ENCODE measurements around the gene JAG1. TPM values are rescaled to one million over a fixed set of nuclear protein-coding genes. Genes with fewer than 3 reads are reported as not detected.

The JAG1 gene
- polyA plus RNA-seq, 4 donors: 141 to 243 (median 176) TPM

- DNase-seq (ENCODE audit: low read depth in 4 of 4, low spot score in 2 of 4): no peak
Measured at GRCh38 chr20:10654630-10655029, 19.2 kb downstream of the JAG1 start.

DNA sequence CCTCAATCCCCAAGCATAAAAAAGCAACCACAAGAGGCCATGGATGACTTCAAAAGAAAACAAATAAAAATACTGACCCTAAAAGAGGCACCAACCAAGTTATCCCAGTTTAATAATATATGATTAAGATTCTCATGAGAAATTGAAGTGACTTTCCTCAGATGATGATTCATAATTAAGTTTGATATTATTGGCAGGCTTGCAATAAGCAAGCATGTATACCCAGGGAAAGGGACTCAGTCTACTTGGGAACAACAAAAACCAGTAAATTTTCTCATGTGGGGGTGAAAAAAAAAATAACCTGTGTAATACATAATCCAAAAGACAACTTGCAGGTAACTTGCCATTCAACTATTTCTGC, 19.6 kb downstream of the JAG1 start:
- no peak for DNase-seq (ENCODE audit: low read depth in 4 of 4, low spot score in 2 of 4)

DNA sequence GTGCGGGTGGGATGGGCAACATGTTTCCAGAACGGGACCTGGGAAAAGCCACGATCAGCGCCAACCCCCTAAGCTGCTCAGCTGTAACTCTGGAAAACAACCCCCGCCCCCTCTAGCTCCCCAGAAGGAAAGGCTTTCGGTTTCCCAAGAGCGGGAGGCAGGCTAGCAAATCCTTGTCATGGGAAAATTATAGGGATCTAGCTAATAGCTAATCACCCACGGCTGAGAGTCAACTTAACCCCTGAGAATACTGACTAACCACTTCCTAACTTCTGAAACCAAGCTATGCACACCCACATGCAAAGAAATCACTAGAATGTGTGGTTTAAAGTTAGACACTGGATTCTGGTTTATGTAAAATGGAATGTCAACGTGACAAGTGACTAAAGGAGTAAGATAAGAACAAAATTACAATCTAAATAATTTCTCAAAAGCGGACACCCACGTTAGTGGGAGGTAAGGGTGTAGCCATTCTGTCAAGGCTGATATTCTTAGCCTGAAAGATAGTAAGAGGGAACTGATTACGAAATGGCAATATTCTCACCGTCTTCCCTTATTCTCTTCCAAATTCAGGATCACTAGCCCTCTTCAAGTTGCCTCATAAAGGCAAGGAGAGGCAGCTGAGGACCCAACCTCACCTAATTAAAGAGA, 20.1 kb downstream of the JAG1 start:
- DNase-seq (ENCODE audit: low read depth in 4 of 4, low spot score in 2 of 4): no peak

- no peak for DNase-seq (ENCODE audit: low read depth in 4 of 4, low spot score in 2 of 4)
Measured at GRCh38 chr20:10652660-10653261, 21.0 kb downstream of the JAG1 start.

GRCh38 chr20:10652185-10652584, 21.6 kb downstream of the JAG1 start:
- no peak for DNase-seq (ENCODE audit: low read depth in 4 of 4, low spot score in 2 of 4)

DNA sequence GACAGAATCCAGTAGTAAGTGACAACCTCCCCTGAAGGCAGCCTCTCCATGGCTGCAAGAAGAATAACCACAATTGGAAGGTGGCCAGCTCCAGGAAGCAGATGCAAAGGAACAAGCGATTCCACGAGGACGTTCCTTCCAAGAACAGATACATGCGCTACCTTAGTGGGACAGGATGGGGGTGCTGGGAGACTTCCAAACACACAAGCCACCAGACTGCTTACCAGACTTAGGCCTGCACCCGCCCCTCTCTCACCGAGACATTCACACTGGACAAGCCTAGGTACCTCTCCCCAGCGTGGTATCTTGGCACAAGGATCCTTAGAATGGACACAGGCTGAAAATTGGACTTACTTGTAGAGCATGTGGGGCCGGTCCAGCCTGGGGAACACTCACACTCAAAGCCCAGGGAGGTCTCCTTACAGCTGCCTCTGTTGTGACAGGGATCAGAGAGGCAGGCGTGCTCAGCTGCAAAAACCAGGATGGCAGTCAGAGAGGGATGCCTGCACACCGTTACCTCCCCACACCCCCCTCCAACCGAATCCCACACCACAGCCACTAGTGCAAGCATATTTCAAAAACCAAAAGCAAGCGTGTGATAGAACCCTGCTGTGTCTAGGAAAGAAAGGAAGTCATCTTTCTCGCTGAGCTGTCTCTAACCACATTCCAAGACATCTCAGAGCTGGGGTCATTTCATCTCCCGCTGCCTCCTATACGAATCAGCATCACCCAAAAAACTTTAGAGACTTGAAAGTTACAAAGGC, 22.4 kb downstream of the JAG1 start:
- no peak for DNase-seq (ENCODE audit: low read depth in 4 of 4, low spot score in 2 of 4)

- DNase-seq (ENCODE audit: low read depth in 4 of 4, low spot score in 2 of 4): no peak
Measured at GRCh38 chr20:10649797-10650160, 24.0 kb downstream of the JAG1 start.

GRCh38 chr20:10649080-10649796, 24.6 kb downstream of the JAG1 start:
- DNase-seq (ENCODE audit: low read depth in 4 of 4, low spot score in 2 of 4): no peak

DNA sequence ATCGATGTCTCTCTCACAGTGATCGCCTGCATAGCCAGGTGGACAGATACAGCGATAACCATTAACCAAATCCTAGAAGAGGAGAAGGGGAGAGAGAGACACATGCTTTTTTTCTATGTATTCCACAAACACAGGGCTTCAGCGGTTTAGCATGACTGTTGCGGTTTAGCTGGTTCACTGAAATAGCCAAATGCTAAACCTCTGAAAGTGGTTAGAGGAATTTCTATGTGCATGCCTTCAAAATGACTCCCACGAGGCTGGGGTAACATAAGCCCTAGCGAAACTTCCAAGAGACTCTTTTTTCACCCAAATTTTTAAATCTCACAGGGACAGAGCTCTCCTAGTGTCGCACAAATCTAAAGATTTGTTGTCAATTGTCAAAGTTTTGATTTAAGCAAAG, 25.1 kb downstream of the JAG1 start:
- no peak for DNase-seq (ENCODE audit: low read depth in 4 of 4, low spot score in 2 of 4)

DNA sequence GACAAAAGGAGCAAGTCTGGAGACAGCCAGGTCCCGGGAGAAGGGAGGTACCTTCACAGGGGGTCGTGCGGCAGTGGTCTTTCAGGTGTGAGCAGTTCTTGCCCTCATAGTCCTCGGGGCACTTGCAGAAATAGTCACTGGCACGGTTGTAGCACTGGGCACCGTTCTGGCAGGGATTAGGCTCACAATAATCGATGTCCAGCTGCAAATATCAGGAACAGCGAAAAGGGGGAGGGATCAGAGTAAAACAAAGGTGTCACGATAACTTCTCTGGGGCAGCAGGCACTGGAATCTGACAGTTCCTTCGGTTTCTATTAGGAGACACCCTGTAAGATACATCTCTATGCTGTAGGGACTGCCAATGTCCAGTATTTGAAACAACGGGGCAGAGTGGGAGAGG, 25.9 kb downstream of the JAG1 start:
- no peak for DNase-seq (ENCODE audit: low read depth in 4 of 4, low spot score in 2 of 4)

DNA sequence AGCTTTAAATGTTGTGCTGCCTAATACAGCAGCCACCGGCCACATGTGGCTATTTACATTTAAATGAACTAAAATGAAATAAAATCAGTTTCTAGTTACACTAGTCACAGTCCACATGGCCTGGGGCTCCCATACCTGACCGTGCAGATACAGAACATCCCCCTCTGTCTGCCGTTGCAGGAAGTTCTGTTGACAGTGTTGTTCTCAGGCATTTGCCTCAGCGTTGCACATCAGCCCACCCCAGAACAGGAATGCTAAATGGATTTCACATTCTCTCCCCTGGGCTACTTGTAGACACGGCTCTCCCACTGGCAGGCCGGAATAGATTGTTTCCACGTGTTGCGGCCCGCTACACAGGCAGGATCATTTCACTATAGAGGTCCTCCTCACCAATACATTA, 26.3 kb downstream of the JAG1 start:
- DNase-seq (ENCODE audit: low read depth in 4 of 4, low spot score in 2 of 4): no peak

GRCh38 chr20:10646886-10647420, 26.8 kb downstream of the JAG1 start:
- DNase-seq (ENCODE audit: low read depth in 4 of 4, low spot score in 2 of 4): no peak

DNA sequence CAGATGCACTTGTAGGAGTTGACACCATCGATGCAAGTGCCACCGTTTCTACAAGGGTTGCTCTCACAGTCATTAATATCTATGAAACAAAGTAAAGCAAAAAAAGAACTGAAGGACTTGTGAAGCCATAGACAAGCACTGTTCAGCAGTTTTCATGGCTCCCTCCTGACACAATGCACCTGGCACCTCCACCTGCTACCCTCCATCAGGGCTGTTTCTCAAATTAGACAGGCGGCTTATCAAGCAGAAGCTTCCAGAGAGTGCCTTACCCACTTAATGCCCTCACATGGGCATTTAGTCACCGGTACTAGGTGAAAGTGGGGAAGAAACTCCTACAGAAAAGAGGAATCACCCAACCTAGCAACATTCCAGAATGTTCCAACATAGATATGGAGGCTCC, 27.8 kb downstream of the JAG1 start:
- no peak for DNase-seq (ENCODE audit: low read depth in 4 of 4, low spot score in 2 of 4)

DNA sequence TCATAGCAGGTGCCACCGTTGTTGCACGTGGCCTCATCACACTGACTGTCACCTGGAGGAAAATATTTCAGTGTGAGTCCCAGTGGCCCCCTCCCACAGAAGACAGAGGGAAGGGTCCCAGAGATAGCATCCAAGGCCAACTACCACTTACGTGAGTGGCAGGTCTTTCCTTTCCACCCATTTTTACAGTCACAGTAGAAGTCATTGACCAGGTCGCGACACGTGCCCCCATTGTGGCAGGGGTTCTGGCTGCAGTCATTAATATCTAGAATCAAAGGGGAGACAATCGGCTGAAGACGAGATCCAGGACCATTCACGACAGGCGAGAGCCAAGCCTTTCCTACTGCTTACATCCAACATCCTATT, 28.6 kb downstream of the JAG1 start:
- no peak for DNase-seq (ENCODE audit: low read depth in 4 of 4, low spot score in 2 of 4)

GRCh38 chr20:10644458-10645204, 29.2 kb downstream of the JAG1 start:
- DNase-seq (ENCODE audit: low read depth in 4 of 4, low spot score in 2 of 4): no peak

GRCh38 chr20:10643560-10643873, 30.3 kb downstream of the JAG1 start:
- no peak for DNase-seq (ENCODE audit: low read depth in 4 of 4, low spot score in 2 of 4)

DNA sequence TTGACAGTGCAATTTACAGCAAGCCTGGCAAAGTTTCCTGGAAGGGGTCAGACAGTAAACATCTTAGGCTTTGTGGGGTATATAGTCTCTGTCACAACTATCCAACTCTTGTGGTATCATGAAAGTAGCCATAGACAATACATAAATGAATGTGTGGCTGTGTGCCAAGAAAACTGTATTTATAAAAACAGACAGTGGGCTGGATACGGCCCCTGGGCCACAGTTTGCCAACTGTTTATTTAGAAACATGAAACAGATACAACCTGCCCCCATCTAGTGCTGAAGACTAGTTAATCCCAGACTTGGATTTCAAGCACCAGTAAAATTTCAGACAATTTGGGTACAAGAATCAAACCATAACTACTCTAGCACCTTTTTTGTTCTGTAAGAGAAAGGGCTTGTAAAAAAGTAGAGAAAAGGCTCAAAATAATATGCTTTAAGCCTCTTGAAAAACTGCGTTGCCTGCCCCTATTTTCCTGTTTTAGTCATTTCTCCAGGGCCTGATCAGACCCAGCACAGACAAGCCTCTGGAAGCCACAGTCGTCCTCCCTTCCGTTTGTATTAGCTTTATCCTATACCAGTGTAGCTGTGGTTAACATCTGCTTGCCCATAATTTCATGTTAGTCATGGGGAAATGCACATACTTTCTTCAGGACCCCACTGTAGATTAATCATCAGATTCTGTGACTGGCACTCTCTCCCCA, 30.8 kb downstream of the JAG1 start:
- no peak for DNase-seq (ENCODE audit: low read depth in 4 of 4, low spot score in 2 of 4)

DNA sequence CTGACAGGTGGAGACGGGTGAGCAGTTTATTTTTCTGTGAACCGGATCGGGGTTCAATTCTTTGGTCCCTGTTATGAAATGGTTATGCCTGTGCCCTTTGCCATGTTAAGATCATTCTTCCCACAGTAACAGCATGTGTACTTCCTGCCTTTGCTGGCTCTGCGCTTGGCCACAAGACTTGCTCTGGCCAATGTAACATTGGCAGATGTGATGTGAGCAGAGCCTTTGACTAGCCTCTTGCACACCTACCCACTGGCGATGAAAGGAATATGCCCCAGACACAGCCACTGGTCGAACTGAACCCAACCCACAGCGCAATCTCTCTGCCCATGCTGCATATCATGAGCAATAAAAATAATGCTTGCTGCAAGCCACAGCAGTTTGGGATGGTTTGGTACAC, 31.9 kb downstream of the JAG1 start:
- DNase-seq (ENCODE audit: low read depth in 4 of 4, low spot score in 2 of 4): no peak

DNA sequence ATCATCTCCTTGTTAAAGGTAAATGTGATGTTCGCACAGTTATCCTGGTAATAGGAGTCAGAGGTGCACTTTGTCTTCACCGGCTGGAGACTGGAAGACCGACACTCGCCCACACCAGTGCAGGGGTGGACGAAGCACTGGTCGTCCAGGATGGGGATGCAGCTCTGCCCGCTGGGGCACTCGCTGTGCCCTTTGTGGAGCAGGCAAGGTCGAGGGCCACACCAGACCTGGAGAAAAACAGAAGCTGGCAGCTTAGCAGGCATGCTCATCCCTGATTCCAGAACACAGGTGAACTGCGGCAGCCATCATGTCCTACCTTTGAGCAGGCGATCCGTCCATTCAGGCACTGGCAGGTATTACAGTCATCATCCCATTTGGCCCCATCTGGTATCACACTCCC, 32.3 kb downstream of the JAG1 start:
- DNase-seq (ENCODE audit: low read depth in 4 of 4, low spot score in 2 of 4): no peak

- DNase-seq (ENCODE audit: low read depth in 4 of 4, low spot score in 2 of 4): no peak
Measured at GRCh38 chr20:10640897-10641296, 32.9 kb downstream of the JAG1 start.

Measured in left renal cortex interstitium (tissue), 4 donors.